Subcutaneous abdominal adipose tissue (tissue), 5 donors: Measurements from ENCODE around the gene ACOT12.

Experiments used
- H3K27ac ChIP-seq: one replicate; pipeline ENCODE4 v1.7.0; 2013; ENCODE audit warnings: low read depth, mild to moderate bottlenecking, inconsistent platforms, low read length, moderate library complexity
- H3K27me3 ChIP-seq, 5 donors: one replicate each; pipeline ENCODE4 v1.7.0; 2013; ENCODE audit warnings: low read length in 5 of 5, inconsistent platforms in 1 of 5; ENCODE audit not compliant: control insufficient read depth in 5 of 5, insufficient read depth in 4 of 5
- H3K36me3 ChIP-seq, 5 donors: one replicate each; pipeline ENCODE4 v1.7.0; 2013; ENCODE audit warnings: low read length in 5 of 5; ENCODE audit not compliant: control insufficient read depth in 5 of 5, insufficient read depth in 5 of 5
- H3K4me1 ChIP-seq, 5 donors: one replicate each; pipeline ENCODE4 v1.7.0; 2013; ENCODE audit warnings: low read length in 5 of 5, mild to moderate bottlenecking in 3 of 5, moderate library complexity in 1 of 5; ENCODE audit not compliant: control insufficient read depth in 5 of 5, insufficient read depth in 5 of 5
- H3K4me3 ChIP-seq, 5 donors: one replicate each; pipeline ENCODE4 v1.7.0; 2013; ENCODE audit warnings: low read length in 5 of 5, low read depth in 1 of 5
- H3K9ac ChIP-seq, 5 donors: one replicate each; pipeline ENCODE4 v1.7.0; 2013; ENCODE audit warnings: low read length in 5 of 5, mild to moderate bottlenecking in 4 of 5, moderate library complexity in 3 of 5
- H3K9me3 ChIP-seq, 5 donors: one replicate each; pipeline ENCODE4 v1.7.0; 2013; ENCODE audit warnings: low read length in 5 of 5; ENCODE audit not compliant: control insufficient read depth in 5 of 5
- donor health status: healthy.
- donor health status: healthy.
- donor health status: healthy.
- donor health status: healthy.
- donor health status: healthy.

The ACOT12 gene

DNA sequence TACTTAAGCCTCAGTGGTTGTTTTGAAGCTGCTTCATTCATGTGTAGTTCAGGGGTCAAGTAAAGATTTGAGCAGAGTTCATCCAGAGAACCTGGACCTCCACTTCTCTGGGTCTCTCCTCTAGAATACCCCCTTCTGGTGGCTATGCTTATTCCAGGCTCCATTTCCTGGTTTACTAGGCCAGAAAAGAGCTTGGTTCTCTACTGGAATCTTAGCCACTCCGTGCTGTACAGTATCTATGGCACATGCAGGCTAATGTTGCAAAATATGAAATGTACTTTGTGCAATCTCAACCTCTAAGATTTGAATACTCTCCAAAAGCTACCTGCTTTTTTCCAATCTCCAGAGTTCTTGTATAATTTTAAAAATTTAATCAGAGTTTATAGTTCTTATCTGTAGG lies 110.0 kb downstream of the ACOT12 start:
- no peaks in the 10 kb centered on the region for H3K9me3 ChIP-seq
- H3K27me3 ChIP-seq = no peaks in the 10 kb centered on the region
- no peak overlapping the region for H3K9ac ChIP-seq
- H3K27ac ChIP-seq = no peak overlapping the region
- H3K4me3 ChIP-seq = no peak overlapping the region
- no peaks in the 10 kb centered on the region for H3K36me3 ChIP-seq
- H3K4me1 ChIP-seq = peaks cover 0 to 3% (median 0%) of the 10 kb centered on the region in 5 donors
